Measurements from ENCODE around the gene JAG2.

- TF ChIP-seq TCF7L2 (IDR thresholded peaks at IDR 0.05; ENCODE audit: low read depth, low read length) (no peak), ZNF331 (CRISPR knock-in tag; IDR thresholded peaks at IDR 0.05) (no peak), CTCF (CRISPR knock-in tag; IDR thresholded peaks at IDR 0.05) (no peak), ZNF121 (CRISPR knock-in tag; IDR thresholded peaks at IDR 0.05) (no peak)
- TF ChIP-seq, protein P1, sequence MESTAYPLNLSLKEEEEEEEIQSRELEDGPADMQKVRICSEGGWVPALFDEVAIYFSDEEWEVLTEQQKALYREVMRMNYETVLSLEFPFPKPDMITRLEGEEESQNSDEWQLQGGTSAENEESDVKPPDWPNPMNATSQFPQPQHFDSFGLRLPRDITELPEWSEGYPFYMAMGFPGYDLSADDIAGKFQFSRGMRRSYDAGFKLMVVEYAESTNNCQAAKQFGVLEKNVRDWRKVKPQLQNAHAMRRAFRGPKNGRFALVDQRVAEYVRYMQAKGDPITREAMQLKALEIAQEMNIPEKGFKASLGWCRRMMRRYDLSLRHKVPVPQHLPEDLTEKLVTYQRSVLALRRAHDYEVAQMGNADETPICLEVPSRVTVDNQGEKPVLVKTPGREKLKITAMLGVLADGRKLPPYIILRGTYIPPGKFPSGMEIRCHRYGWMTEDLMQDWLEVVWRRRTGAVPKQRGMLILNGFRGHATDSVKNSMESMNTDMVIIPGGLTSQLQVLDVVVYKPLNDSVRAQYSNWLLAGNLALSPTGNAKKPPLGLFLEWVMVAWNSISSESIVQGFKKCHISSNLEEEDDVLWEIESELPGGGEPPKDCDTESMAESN (CRISPR knock-in tag; conservative IDR thresholded peaks at IDR 0.05) = no peak
Measured at GRCh38 chr14:105146976-105147635, 21.5 kb downstream of the JAG2 start.
